ENCODE data around the gene CHAC2. TPM values are rescaled to one million over a fixed set of nuclear protein-coding genes. Genes with fewer than 3 reads are reported as not detected.

Gene CHAC2
- total RNA-seq, 6 experiments from 2014 or later, result 4.7 to 7.2 (median 5.4) TPM

GRCh38 chr2:53801547-53801946 lies 33.9 kb downstream of the CHAC2 start:
- H3K27ac Mint-ChIP-seq, result no peak overlapping the region
- H3K27me3 Mint-ChIP-seq (ENCODE audit: insufficient read depth), result no peaks in the 10 kb centered on the region
- H3K4me3 Mint-ChIP-seq, result no peak overlapping the region
- H3K36me3 Mint-ChIP-seq (ENCODE audit: low read depth), result peaks cover 10% of the 10 kb centered on the region; the same call in 1 of the 2 replicates
- no peak for DNase-seq
- H3K4me1 Mint-ChIP-seq (ENCODE audit: low read depth), result no peaks in the 10 kb centered on the region
- TF ChIP-seq, protein P1, sequence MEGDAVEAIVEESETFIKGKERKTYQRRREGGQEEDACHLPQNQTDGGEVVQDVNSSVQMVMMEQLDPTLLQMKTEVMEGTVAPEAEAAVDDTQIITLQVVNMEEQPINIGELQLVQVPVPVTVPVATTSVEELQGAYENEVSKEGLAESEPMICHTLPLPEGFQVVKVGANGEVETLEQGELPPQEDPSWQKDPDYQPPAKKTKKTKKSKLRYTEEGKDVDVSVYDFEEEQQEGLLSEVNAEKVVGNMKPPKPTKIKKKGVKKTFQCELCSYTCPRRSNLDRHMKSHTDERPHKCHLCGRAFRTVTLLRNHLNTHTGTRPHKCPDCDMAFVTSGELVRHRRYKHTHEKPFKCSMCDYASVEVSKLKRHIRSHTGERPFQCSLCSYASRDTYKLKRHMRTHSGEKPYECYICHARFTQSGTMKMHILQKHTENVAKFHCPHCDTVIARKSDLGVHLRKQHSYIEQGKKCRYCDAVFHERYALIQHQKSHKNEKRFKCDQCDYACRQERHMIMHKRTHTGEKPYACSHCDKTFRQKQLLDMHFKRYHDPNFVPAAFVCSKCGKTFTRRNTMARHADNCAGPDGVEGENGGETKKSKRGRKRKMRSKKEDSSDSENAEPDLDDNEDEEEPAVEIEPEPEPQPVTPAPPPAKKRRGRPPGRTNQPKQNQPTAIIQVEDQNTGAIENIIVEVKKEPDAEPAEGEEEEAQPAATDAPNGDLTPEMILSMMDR (IDR thresholded peaks at IDR 0.05), result no peak
- no peaks in the 10 kb centered on the region for H3K9me3 Mint-ChIP-seq

DNA sequence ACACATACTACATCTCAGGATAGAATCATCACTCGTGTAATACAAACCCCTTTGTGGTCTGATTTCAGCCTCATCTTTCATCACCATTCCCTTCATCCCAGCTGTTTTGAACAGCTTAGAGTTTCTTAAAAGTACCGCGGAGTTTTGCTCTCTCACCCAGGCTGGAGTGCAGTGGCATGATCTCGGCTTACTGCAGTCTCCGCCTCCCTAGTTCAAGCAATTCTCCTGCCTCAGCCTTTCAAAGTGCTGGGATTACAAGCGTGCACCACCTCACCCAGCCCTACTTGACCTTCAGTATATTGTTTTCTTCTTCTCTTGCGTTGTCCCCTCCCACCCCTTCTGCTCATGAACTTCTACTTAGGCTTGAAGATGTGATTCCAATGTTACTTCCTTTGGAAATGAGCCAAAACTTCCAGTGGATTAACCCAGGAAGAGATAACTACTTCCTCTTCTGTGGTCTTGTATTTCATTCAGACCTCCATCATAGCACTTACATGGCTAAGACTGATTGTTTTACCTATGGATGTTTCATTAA lies 35.1 kb downstream of the CHAC2 start:
- H3K9me3 Mint-ChIP-seq, result no peaks in the 10 kb centered on the region
- H3K27me3 Mint-ChIP-seq (ENCODE audit: insufficient read depth), result no peaks in the 10 kb centered on the region
- peaks cover 15% of the 10 kb centered on the region; the same call in 1 of the 2 replicates for H3K36me3 Mint-ChIP-seq (ENCODE audit: low read depth)
- H3K4me3 Mint-ChIP-seq, result no peak overlapping the region
- no peak overlapping the region for H3K27ac Mint-ChIP-seq
- TF ChIP-seq, protein P1 (IDR thresholded peaks at IDR 0.05), result no peak
- no peak for DNase-seq
- no peaks in the 10 kb centered on the region for H3K4me1 Mint-ChIP-seq (ENCODE audit: low read depth)

DNA sequence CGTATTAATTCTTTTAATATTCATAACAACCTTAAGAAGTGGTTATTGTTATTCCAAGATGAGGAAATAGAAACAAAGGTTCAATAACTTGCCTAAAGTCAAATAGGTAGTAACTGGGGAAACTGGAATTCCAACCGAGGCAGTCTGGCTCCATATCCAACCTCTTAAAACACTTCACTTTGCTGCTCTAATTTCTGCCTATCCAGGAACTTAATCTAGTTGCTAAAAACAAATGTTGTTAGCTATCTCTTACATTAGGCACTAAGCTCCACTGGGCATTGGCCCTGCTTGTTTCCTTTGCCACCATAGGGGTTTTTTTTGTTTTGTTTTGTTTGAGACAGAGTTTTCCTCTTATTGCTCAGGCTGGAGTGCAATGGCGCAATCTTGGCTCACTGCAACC lies 44.0 kb downstream of the CHAC2 start:
- peaks cover 2% of the 10 kb centered on the region for H3K27me3 Mint-ChIP-seq (ENCODE audit: insufficient read depth)
- H3K4me1 Mint-ChIP-seq (ENCODE audit: low read depth), result no peaks in the 10 kb centered on the region
- TF ChIP-seq, protein P1 (IDR thresholded peaks at IDR 0.05), result no peak
- no peak overlapping the region for H3K27ac Mint-ChIP-seq
- no peak overlapping the region for H3K4me3 Mint-ChIP-seq
- H3K36me3 Mint-ChIP-seq (ENCODE audit: low read depth), result peaks cover 13% of the 10 kb centered on the region
- H3K9me3 Mint-ChIP-seq, result no peaks in the 10 kb centered on the region
- no peak for DNase-seq

GRCh38 chr2:53813151-53813550 lies 45.5 kb downstream of the CHAC2 start:
- DNase-seq, result no peak
- H3K4me3 Mint-ChIP-seq, result no peak overlapping the region
- no peaks in the 10 kb centered on the region for H3K4me1 Mint-ChIP-seq (ENCODE audit: low read depth)
- H3K27me3 Mint-ChIP-seq (ENCODE audit: insufficient read depth), result peaks cover 2% of the 10 kb centered on the region
- H3K9me3 Mint-ChIP-seq, result no peaks in the 10 kb centered on the region
- H3K36me3 Mint-ChIP-seq (ENCODE audit: low read depth), result peaks cover 16% of the 10 kb centered on the region
- TF ChIP-seq, protein P1 (IDR thresholded peaks at IDR 0.05), result no peak
- no peak overlapping the region for H3K27ac Mint-ChIP-seq

DNA sequence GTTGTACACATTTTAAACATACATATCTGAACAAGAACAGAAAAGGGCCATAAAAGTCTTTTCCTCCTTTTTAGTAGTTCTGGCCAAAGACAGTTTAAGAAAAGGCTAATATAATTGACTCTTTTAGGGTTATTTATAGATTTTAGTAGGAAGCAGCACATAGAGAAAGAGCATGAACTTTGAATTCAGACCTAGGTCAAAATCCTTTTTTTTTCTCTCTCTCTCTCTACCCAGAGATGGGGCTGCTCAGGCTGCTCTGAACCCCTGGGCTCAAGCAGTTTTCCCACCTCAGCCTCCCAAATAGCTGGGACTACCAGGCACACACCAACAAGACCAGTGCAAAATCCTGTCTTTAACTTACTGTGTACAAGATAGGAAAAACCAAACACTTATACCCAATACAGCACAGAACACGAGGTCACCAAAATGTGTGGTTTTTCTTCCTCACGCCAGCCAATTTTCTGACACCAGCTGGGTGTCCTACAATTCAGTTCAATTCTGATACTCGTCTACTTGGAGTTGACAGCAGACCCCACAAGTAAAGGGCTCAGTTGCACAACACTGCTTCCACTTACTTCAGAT lies 51.3 kb downstream of the CHAC2 start:
- Mint-ChIP-seq H3K27me3 (ENCODE audit: insufficient read depth) (no peaks in the 10 kb centered on the region; the same call in 1 of the 2 replicates), H3K4me1 (ENCODE audit: low read depth) (no peaks in the 10 kb centered on the region), H3K27ac (no peak overlapping the region), H3K4me3 (no peak overlapping the region), H3K36me3 (ENCODE audit: low read depth) (peaks cover 23% of the 10 kb centered on the region), H3K9me3 (no peaks in the 10 kb centered on the region)
- no peak for DNase-seq
- TF ChIP-seq, protein P1 (IDR thresholded peaks at IDR 0.05), result no peak
